Stomach smooth muscle (tissue), 2 donors: ENCODE measurements around the gene ANXA2R.

ENCODE experiments used
- H3K27ac ChIP-seq: one replicate; pipeline ENCODE4 v1.7.0; 2013; ENCODE audit warnings: mild to moderate bottlenecking, low read length, inconsistent platforms
- H3K27me3 ChIP-seq, 2 donors: one replicate each; pipeline ENCODE4 v1.7.0; 2013; ENCODE audit warnings: low read length in 2 of 2; ENCODE audit not compliant: insufficient read depth in 2 of 2, control insufficient read depth in 1 of 2
- H3K36me3 ChIP-seq, 2 donors: one replicate each; pipeline ENCODE4 v1.7.0; 2013; ENCODE audit warnings: low read length in 2 of 2; ENCODE audit not compliant: control insufficient read depth in 2 of 2, insufficient read depth in 2 of 2
- H3K4me1 ChIP-seq: one replicate; pipeline ENCODE4 v1.7.0; 2013; ENCODE audit warnings: low read length; ENCODE audit not compliant: control insufficient read depth, insufficient read depth
- H3K4me3 ChIP-seq, 2 donors: one replicate each; pipeline ENCODE4 v1.7.0; 2013; ENCODE audit warnings: low read length in 2 of 2
- H3K9ac ChIP-seq, 2 donors: one replicate each; pipeline ENCODE4 v1.7.0; 2013; ENCODE audit warnings: low read length in 2 of 2, mild to moderate bottlenecking in 1 of 2
- H3K9me3 ChIP-seq, 2 donors: one replicate each; pipeline ENCODE4 v1.7.0; 2013; ENCODE audit warnings: low read length in 2 of 2; ENCODE audit not compliant: control insufficient read depth in 2 of 2
- donor health status: healthy.
- donor health status: Pancreatic carcinoma.

The ANXA2R gene

DNA sequence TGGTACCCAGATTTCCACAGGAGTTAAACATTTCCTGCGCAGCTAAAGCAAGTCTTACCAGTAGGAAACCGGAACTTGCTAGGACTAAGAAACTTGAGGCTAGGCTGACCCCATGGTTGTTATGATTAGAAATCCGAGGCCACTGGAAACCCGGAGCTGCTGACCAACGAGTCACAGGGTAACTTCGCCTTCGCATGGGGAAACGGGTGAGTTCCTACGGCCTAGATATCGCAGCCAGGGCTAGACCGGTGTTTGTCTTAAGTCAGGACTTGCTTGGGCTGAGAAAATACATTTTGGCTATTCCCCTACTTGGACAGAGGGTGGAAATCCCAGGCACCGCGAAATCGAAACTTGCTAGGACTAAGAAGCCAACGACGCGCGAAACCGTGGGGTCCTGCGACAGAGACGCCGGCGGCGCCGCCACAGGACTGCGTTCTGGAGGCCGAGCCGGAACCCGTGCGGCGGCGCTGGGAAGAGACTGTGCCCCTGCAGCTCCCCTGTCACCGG is 1.6 kb upstream of the ANXA2R start:
- no peaks in the 10 kb centered on the region for H3K36me3 ChIP-seq
- H3K4me1 ChIP-seq = peaks cover 39% of the 10 kb centered on the region
- H3K4me3 ChIP-seq = peak overlapping the region; percentile 86
- H3K9ac ChIP-seq = peak overlapping the region; percentile 76 to 77
- peak overlapping the region; percentile 87 for H3K27ac ChIP-seq
- H3K27me3 ChIP-seq = peaks cover 39 to 69% of the 10 kb centered on the region in 2 donors
- H3K9me3 ChIP-seq = peaks cover 0 to 6% of the 10 kb centered on the region in 2 donors

DNA sequence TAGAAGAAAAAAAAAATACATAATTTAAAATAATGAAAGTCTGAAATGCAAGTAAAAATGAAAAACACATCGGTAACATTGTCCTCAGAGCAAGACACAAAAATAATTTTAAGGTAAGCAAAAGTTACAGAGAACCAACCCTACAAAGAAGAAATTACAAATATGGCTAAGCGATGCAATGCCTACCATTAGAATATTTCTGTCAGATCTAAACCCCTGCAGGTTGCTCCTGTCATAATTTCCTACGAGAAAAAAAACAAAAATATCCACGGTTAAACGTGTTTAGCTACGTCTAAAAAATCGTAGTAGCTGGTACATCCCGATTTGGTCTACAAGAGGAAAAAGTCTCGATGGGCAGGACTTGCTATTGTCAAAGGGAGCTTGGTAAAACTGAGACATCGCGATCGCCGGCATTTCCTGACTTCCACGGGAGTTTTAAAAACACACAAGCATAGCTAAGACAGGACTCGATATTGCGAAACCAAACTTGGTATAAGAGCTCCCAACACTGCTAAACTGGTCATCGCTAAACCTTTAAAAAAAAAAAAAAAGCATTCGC is 1.1 kb upstream of the ANXA2R start:
- Histone ChIP-seq H3K9ac (peak overlapping the region; percentile 76 to 77), H3K9me3 (peaks cover 0 to 6% of the 10 kb centered on the region in 2 donors), H3K4me1 (peaks cover 39% of the 10 kb centered on the region), H3K36me3 (no peaks in the 10 kb centered on the region), H3K4me3 (peak overlapping the region; percentile 86), H3K27me3 (peaks cover 45 to 74% of the 10 kb centered on the region in 2 donors), H3K27ac (peak overlapping the region; percentile 87)

DNA sequence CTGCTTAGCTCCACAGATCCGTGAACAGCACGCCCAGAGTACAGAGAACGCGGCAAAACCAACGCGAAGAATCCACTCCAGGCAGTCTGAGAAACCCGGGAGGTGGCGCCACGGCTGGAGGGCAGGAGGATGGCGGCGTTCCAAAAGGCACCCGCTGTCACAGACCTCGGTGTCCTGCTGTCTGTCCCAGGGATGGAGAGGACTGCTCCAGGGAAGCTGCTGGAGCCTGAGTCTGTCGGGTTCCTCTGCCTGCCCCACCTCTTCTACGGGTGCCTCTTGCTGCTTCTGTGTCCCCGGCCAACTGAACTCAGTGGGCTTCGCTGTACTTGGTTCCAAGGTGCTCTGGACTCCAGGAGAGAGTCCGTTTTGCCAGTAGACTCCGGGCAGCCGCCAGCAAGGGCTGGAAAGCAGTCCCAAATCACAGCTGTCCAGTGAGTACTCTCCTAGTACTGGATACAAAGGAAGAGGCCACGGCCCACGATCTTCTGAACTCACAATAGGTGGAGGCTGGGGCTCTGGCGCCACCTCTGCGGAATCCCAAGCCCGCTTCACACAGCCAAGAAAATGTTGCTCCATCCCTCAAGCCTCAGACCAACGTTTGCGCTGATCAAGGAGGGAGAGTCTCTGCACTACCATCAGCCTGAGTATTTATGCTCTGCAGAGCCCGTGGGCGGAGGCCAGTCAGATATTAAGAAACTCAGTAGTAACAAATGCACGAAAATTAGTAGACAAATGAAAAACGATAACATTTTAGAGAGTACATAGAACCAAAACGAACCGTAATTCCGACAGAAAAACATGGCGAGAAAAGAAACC is 440 bp downstream of the ANXA2R start:
- Histone ChIP-seq H3K27me3 (peaks cover 55 to 86% of the 10 kb centered on the region in 2 donors), H3K27ac (peak overlapping the region; percentile 66), H3K9me3 (peaks cover 0 to 6% of the 10 kb centered on the region in 2 donors), H3K36me3 (no peaks in the 10 kb centered on the region), H3K9ac (peak overlapping the region; percentile 4 to 29), H3K4me3 (peak overlapping the region; percentile 58 to 86), H3K4me1 (peaks cover 39% of the 10 kb centered on the region)

DNA sequence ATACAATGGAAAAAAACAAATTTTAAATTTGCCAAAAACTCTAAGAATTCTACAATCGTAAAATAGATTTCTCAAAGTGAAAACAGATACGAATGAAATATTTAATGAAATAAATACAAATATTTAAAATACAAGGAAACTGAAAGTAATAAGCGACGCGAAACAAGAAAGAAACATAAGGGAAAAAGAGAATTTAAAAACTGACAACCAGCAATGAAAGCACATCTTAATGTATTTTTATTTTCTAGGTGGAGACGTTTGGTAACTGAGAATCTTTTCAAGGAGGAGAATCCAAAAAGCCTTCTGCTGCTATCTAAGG is 1.0 kb downstream of the ANXA2R start:
- Histone ChIP-seq H3K4me1 (peaks cover 37% of the 10 kb centered on the region), H3K9ac (peak overlapping the region in 1 of 2 donors; percentile 4), H3K4me3 (peak overlapping the region; percentile 58 to 86), H3K9me3 (peaks cover 0 to 6% of the 10 kb centered on the region in 2 donors), H3K27ac (peak overlapping the region; percentile 66), H3K27me3 (peaks cover 57 to 86% of the 10 kb centered on the region in 2 donors), H3K36me3 (no peaks in the 10 kb centered on the region)

DNA sequence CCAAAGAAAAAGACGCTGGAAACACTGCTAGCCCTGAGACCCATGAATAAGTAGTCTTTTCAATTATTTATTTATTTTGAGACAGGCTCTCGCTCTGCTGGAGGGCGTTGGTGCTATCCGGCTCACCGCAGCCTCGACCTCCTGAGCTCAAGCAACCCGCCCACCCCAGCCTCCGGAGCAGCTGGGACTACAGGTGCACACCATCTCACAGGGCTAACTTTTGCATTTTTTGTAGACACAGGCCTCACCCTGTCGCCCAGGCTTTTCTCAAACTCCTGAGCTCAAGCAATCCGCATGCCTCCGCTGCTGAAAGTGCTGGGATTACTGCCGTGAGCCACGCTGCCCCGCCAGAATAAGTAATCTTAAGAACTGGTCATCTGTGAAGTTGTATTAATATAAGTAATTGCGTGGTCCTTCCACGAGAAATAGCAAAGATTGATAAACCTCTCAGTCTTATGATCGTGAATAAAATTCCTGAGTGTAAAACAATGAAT is 1.6 kb downstream of the ANXA2R start:
- Histone ChIP-seq H3K27me3 (peaks cover 61 to 91% of the 10 kb centered on the region in 2 donors), H3K27ac (peak overlapping the region; percentile 53), H3K36me3 (no peaks in the 10 kb centered on the region), H3K9ac (peak overlapping the region; percentile 1 to 3), H3K4me1 (peaks cover 42% of the 10 kb centered on the region), H3K4me3 (peak overlapping the region; percentile 48 to 66), H3K9me3 (peaks cover 0 to 6% of the 10 kb centered on the region in 2 donors)

DNA sequence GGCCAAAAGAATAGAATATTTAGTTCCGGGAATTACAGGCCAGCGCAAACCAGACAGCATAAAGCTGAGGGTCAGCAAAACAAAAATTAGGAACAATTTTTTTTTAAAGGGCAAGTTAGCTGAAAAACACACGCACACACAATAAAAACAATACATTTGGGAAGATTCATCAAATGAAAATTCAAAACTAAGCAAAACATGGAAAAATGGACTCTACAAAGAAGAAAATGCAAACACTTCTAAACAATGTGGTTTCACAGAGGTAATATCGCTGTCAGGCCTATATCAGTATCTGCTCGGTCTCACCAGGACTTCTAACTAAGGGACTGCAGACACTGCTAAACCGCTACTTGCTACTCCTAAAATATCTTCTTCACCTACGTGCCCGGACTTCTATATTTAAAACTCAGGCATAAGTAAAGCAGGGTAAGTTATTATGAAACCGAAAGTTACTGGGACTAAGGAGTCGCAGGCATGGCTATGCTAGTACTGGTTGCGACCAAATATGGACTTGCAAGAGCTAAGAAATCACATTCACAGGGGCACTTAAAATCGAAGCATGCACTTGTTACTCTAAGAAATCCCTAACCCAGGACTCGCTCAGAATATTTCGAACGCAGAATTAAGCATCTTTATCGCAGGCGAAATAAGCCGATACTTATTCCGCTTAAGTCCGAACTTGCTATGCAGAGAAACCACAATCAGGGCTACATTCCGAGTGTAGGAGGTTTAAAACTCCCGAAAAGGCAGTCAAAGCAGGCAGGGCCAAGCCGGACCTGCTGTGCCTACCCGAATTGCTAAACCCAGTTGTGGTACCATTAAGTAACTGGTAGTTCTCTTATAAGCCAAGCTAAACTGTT is 2.3 kb downstream of the ANXA2R start:
- H3K4me1 ChIP-seq = peaks cover 38% of the 10 kb centered on the region
- H3K9me3 ChIP-seq = peaks cover 0 to 6% of the 10 kb centered on the region in 2 donors
- H3K4me3 ChIP-seq = peak overlapping the region; percentile 48 to 66
- H3K27me3 ChIP-seq = peaks cover 61 to 90% of the 10 kb centered on the region in 2 donors
- peak overlapping the region; percentile 3 to 36 for H3K9ac ChIP-seq
- peak overlapping the region; percentile 53 for H3K27ac ChIP-seq
- H3K36me3 ChIP-seq = no peaks in the 10 kb centered on the region

DNA sequence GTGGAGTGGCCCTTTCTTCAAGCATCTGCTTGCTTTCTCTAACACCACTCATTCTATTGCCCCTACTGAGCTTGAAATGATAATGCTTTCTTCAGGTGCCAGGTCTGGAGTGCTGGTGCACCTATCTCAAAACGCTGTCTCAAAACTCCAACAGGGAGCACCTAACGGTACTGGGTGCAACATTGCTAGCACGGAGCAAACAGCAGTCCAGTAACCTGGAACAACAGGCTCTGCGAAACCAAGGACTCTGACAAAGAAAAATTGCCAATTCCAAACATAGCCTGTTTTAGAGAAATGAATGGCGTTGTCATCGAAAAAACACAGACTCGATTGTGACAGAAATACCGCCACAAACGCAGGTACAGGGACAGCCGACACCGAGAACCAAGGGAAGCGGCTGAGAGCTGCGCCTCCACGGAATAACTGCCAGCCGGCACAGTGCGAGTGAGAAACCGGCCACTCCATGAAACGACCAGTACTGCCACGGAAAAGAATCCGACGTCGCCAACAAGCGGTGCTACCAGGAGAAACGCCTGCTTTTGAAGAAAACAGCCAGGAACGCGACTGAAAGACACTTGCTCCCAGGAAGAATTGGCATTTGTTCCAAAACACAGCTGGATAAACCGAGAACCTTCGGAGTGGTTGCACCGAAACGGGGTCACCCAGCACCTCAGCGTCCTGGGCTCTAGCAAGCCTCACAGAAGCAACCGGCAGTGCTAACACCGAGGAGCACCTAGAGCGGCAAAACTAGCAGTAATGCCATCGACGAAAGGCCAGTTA is 3.1 kb downstream of the ANXA2R start:
- Histone ChIP-seq H3K9ac (peak overlapping the region in 1 of 2 donors; percentile 36), H3K36me3 (no peaks in the 10 kb centered on the region), H3K9me3 (peaks cover 0 to 6% of the 10 kb centered on the region in 2 donors), H3K4me1 (peaks cover 30% of the 10 kb centered on the region), H3K4me3 (peak overlapping the region; percentile 48 to 66), H3K27ac (peak overlapping the region; percentile 53), H3K27me3 (peaks cover 63 to 82% of the 10 kb centered on the region in 2 donors)

DNA sequence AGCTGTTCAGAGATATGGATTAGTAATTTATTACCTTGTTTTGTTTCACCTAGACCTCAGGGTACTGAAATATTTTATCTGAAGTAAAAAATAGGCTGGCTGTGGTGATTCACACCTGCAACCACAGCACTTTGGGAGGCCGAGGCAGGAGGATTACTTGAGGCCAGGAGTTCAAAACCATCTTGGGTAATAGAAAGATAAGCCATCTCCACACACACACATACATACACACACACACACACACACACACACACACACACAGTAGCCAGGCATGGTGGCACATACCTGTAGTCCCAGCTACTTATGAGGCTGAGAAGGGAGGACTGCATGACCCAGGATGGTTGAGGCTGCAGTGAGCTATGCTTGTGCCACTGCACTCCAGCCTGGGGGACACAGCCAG is 3.7 kb downstream of the ANXA2R start:
- peaks cover 0 to 6% of the 10 kb centered on the region in 2 donors for H3K9me3 ChIP-seq
- no peak overlapping the region for H3K27ac ChIP-seq
- peaks cover 24% of the 10 kb centered on the region for H3K4me1 ChIP-seq
- no peak overlapping the region for H3K4me3 ChIP-seq
- no peak overlapping the region for H3K9ac ChIP-seq
- H3K27me3 ChIP-seq = peaks cover 63 to 75% of the 10 kb centered on the region in 2 donors
- no peaks in the 10 kb centered on the region for H3K36me3 ChIP-seq

DNA sequence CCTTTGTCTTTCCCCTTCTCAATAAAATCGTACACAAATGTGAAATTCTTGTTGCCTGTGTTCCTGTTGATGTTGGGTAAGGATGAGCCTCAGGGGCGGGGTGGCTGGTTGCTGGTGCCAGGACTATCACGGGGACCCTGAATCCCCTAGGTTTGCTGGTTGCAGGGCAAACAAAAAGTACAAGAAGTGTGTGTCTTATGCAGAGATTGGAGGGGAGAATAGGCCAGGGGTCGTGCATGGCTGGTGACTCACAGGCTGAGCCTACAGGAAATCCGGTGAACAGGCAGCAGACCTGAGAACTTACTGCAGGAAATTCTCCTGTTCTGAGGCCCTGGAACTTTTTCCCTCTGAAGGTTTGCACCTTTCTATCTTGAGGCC is 5.5 kb downstream of the ANXA2R start:
- Histone ChIP-seq H3K4me3 (no peak overlapping the region), H3K27ac (no peak overlapping the region), H3K36me3 (no peaks in the 10 kb centered on the region), H3K9ac (no peak overlapping the region), H3K4me1 (peaks cover 15% of the 10 kb centered on the region), H3K9me3 (peaks cover 0 to 3% of the 10 kb centered on the region in 2 donors), H3K27me3 (peaks cover 52 to 59% of the 10 kb centered on the region in 2 donors)
